Left renal cortex interstitium (tissue), 4 donors: ENCODE measurements around the gene PSMD14. TPM values are rescaled to one million over a fixed set of nuclear protein-coding genes. Genes with fewer than 3 reads are reported as not detected.
"Not testable (repeated sequence)": the region's sequence is repeated elsewhere in the genome, so short reads cannot be mapped to it uniquely, and the experiment has no call there.

Experiments
- DNase-seq, 4 donors: peaks; one replicate each; pipeline ENCODE4 v3.0.0-alpha.2; 2013; ENCODE audit warnings: low read depth in 4 of 4, low spot score in 2 of 4, missing footprints in 1 of 4
- polyA plus RNA-seq, 4 donors: library from polyadenylated mRNA; unstranded; fragments of 120-200 nt; gene quantifications; one replicate each; pipeline ENCODE4 v1.2.1, GENCODE V29; 2013; ENCODE audit not compliant: insufficient read length in 4 of 4

PSMD14 gene
- 10 to 100 TPM; 45.3 to 58.8 (median 52.8) TPM for polyA plus RNA-seq

DNA sequence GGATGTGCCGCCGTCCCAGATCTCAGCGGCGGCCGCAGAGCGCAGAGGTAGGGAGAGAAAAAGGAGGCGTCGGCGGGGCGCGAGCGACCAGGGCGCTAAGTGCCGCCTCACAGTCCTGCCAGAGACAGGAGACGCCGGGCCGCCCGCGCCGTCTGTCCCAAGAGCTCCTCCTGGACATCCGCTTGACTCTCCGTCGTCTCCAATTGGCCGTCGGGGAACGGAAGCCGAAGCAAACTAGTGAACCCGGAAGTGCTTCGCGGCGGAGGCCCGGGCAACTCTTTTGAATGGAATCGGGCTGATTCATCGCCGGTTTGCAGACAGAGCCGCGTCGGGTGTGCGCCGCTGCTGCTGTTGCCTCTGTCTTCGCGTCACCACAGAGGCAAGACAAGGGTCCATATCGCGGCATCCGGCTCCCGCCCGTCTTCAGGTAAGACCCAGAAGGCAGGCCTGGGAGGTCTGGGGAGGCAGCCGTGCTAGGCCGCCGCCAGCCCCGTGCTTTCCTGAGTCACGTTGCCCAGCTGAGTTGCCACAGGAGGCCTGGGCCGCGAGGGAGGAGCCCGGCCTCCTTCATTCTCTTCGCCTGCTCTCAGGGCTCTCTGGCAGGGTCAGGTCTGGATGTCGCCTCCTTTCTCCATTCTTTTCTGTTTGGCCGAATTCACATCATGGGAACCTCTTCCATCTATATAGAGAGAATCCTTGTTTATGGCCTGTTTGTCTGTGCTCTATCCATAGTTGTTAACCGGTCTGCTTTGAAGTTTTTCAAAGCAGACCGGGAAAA, at the start of gene PSMD14:
Gene PSMD14, plus strand, starts transcription at position 248 of the 778 bp plus-strand sequence. CDS start 10,401 bp downstream, outside the sequence.
- peak; percentile 64 to 88 (median 80) for DNase-seq

- DNase-seq: no peak
Observed at GRCh38 chr2:161265874-161266273, 42.4 kb upstream of the PSMD14 start.

- no peak for DNase-seq
Observed at GRCh38 chr2:161269111-161269510, 39.1 kb upstream of the PSMD14 start.

GRCh38 chr2:161273038-161273760, 35.0 kb upstream of the PSMD14 start:
- DNase-seq: peak in 1 of 4 donors; percentile 23

DNA sequence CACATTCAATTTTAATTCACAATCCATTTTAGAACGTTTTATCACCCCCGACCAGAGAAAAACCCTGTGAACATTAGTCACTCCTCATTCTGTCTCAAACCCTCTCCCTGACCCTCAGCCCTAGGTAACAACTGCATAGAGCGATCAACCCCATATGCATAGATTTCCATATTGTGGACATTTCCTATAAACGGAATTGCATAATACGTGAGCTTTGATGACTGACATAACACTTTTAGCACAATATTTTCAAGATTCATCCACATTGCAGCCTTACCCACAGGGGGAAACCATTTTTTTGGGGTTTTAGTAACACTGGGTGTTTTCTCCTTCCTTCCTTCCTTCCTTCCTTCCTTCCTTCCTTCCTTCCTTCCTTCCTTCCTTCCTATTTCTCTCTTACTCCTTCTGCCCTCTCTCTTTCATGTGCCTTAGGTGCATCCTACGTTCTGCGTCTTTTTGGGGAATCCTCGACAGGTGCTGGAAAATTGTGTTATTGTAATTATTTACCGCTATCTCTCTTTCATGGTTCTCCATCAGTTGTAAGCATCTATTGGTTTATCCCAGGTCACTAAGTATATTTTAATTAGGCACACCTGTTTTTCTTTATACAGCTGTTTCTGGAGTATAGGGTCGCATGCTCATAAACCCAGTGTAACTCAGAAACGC, 29.5 kb upstream of the PSMD14 start:
- DNase-seq: not testable (repeated sequence)

- not testable (repeated sequence) for DNase-seq
Observed at GRCh38 chr2:161279230-161279815, 28.9 kb upstream of the PSMD14 start.

- DNase-seq: not testable (repeated sequence)
Observed at GRCh38 chr2:161280906-161281323, 27.3 kb upstream of the PSMD14 start.

DNA sequence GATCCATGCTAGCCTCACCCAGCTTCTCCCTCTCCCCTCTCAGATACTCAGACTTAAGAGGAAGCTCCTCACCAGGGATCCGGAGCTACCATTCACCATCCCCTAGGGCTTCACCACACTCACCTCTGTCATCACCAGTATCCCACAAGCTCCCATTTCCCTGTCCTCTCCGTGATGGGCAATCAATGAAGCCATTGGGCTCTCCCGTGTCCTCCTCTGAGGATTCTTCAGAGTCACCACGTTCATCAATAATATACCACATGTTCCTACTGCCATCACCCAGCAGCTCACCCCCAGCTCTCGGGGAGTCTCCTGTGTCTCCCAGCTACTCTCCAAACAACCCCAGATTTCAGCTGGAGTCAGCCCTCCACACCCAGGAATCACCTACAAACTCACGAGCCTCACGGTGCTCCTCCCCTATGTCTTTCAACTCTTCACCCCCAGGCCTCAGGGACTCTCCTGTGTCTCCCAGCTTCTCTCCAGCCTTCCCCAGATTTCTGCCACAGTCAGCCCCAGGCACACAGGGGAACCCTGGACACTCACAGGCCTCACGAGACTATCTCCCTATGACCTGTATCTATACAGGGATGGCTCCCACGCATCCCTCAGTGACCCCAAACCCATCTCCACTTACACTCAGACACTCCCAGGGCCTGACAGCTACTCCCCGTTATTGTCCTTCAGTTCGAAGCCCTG, 26.5 kb upstream of the PSMD14 start:
- DNase-seq: not testable (repeated sequence)

- DNase-seq: not testable (repeated sequence)
Observed at GRCh38 chr2:161282311-161282644, 25.9 kb upstream of the PSMD14 start.

DNA sequence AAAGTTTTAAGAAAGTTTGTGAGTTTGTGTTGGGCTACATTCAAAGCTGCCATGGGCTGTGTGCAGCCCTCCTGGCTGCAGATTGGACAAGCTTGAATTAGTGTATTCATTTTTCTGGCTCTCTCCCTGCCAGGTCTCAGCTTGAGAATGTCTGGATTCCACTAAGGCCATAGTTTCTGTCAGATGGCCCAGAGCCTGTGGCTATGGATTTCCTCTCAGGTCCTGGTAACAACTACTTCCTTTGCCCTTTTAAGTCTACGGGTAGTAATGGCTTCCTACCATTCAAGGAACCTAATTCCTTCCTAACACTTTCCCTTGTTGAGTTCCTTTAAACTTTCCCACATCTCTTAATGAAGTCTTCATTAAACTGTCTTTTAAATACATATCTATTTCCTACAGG, 24.3 kb upstream of the PSMD14 start:
- no peak for DNase-seq

DNA sequence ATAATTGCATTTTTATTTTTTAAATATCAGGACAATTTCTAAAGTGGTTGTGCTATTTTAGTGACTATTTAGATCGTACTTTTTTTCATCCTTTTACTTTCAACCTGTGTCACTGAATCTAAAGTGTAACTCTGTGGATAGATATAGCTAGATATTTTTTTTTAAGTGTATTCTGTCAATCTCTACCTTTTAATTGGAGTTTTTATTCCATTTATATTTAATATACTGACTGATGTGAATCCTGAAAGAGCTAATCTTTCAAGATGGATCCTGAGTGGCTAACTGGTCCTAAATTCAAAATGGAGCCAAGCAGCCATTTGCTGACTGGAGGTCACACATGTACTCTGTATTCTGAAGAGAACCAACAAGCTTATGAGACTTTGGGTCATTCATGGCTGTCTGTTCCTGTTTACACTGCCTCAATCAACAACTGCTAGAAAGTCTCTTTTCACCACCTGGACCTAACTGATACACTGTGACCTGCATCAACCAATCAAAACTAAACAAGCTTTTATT, 4.6 kb upstream of the PSMD14 start:
- DNase-seq: no peak

DNA sequence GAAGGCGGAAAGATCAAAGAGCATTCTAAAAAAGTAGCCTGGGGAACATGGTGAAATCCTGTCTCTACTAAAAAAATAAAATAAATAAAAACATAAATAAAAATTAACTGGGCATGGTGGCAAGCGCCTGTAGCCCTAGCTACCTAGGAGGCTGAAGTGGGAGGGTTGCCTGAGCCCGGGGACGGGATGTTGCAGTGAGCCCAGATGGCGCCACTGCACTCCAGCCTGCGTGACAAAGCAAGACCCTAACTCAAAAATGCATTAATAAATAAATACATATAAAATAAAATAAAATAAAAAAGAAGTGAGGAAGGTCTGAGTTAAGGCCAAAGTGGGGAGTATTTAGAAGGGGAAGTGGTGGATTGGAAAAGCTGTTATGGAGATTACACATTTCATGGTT, 1.3 kb upstream of the PSMD14 start:
- no peak for DNase-seq

DNA sequence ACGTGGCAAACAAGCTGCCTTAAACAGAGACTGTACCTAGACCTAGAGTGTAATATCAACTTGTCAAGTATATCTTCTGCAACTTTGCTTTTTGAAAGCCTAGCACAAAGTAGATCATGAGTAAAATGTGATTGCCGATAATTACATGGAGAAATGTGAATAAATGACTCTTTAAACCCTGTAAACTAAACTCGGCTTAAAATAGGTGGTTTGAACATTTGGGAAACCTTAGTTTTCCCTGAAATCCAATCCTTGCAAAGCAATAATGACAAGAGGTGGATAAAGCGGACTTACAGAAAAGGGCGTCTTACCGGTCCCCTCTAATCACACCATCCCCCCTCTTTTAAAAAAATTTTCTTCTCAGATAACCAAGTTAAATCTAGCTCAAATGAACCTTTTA, 549 bp upstream of the PSMD14 start:
- DNase-seq: peak in 1 of 4 donors; percentile 0

GRCh38 chr2:161312996-161313395, 4.8 kb downstream of the PSMD14 start:
- no peak for DNase-seq

- DNase-seq: no peak
Observed at GRCh38 chr2:161315380-161315779, 7.2 kb downstream of the PSMD14 start.

- no peak for DNase-seq
Observed at GRCh38 chr2:161316701-161317100, 8.5 kb downstream of the PSMD14 start.

- DNase-seq: no peak
Observed at GRCh38 chr2:161321944-161322648, 13.9 kb downstream of the PSMD14 start.

GRCh38 chr2:161324876-161325275, 16.7 kb downstream of the PSMD14 start:
- DNase-seq: no peak

DNA sequence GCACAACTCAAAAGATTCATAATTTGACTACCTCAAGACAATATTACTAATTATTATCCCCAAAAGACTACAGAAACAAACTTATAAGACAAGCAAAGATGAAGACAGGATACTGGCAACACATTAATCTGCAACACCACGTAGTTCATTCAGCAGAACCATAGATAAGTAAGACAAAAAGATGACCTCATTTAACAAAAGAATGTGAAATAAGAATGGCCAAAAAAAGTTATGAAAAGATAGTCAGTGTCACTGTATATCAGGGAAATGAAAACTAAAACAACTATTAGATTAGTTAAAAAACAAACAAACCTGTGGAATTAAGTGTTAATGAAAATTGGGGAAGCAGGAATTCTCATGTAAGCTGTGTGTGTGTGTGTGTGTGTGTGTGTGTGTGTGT, 19.4 kb downstream of the PSMD14 start:
- DNase-seq: no peak
